Activated CD8-positive, alpha-beta T cell treated with anti-CD3 and anti-CD28 coated beads for 36 hours (primary cell): ENCODE measurements around the gene ENAH. TPM values are rescaled to one million over a fixed set of nuclear protein-coding genes. Genes with fewer than 3 reads are reported as not detected.

Experiments
- ATAC-seq: fragments of 200-7000 bp; cut with Tn5 transposase; one replicate; pipeline ENCODE4 v1.10.0; 2021; ENCODE audit warnings: mild to moderate bottlenecking, moderate library complexity
- CTCF ChIA-PET: fragments of 350-600 bp; sonication (Branson Sonifier 250); formaldehyde crosslinking; loops from one replicate; lab custom pipeline; 2021; ENCODE audit warnings: antibody characterized with exemption; lab: Charles Lee
- POLR2A ChIA-PET: fragments of 350-600 bp; sonication (Branson Sonifier 250); formaldehyde crosslinking; loops from one replicate; lab custom pipeline; 2021; ENCODE audit warnings: antibody characterized with exemption; lab: Charles Lee
- DNase-seq: peaks from one replicate; pipeline ENCODE4 v3.0.0-alpha.2; 2020
- H3K27ac Mint-ChIP-seq: one replicate; pipeline ENCODE4 v1.8.0; 2021; ENCODE audit warnings: mild to moderate bottlenecking, mixed read lengths
- H3K27me3 Mint-ChIP-seq: one replicate; pipeline ENCODE4 v1.8.0; 2021; ENCODE audit warnings: mixed read lengths
- H3K36me3 Mint-ChIP-seq: one replicate; pipeline ENCODE4 v1.8.0; 2021; ENCODE audit warnings: low read depth, mixed read lengths
- H3K4me1 Mint-ChIP-seq: one replicate; pipeline ENCODE4 v1.8.0; 2021; ENCODE audit warnings: low read depth, mixed read lengths
- H3K4me3 Mint-ChIP-seq: one replicate; pipeline ENCODE4 v1.8.0; 2021; ENCODE audit warnings: mild to moderate bottlenecking, moderate library complexity, mixed read lengths
- H3K9me3 Mint-ChIP-seq: one replicate; pipeline ENCODE4 v1.8.0; 2021; ENCODE audit warnings: mixed read lengths
- CTCF ChIP-seq: fragments of 200-600 bp; IDR thresholded peaks from one replicate; pipeline ENCODE4 v1.8.0; 2022; ENCODE audit warnings: antibody characterized with exemption, mild to moderate bottlenecking
- intact Hi-C: fragments of 100-400 bp; cut with micrococcal nuclease; formaldehyde crosslinking; loops from one replicate; pipeline ENCODE4 v1.10.0; 2022
- total RNA-seq, 2 experiments: library from RNA; stranded (reverse); gene quantifications; one replicate each; pipeline ENCODE4 v1.2.3, GENCODE V29; 2021

Gene ENAH
- total RNA-seq, 2 experiments from 2014 or later: 0.51 to 0.65 TPM

GRCh38 chr1:225666495-225666894 lies 13.6 kb upstream of the ENAH start:
- H3K9me3 Mint-ChIP-seq: no peaks in the 10 kb centered on the region

GRCh38 chr1:225664762-225665161 lies 11.8 kb upstream of the ENAH start:
- Mint-ChIP-seq H3K4me1 (no peaks in the 10 kb centered on the region), H3K27ac (no peak overlapping the region), H3K4me3 (no peak overlapping the region), H3K9me3 (no peaks in the 10 kb centered on the region), H3K27me3 (no peaks in the 10 kb centered on the region), H3K36me3 (no peaks in the 10 kb centered on the region)
- POLR2A ChIA-PET: interaction anchor here (0.6 kb wide), 1 partner anchor 93 kb away, joined by 3 read pairs; no protein-coding TSS in a partner anchor
- DNase-seq (no peak), ATAC-seq (no peak)
- CTCF ChIA-PET: interaction anchor here (1.0 to 1.2 kb wide), 2 partner anchors 182 to 190 kb away, joined by 3 read pairs; no protein-coding TSS in a partner anchor
- no peak for TF ChIP-seq CTCF
- intact Hi-C loops: no loop called here

More at GRCh38 chr1:225666495-225666894, 13.6 kb upstream of the ENAH start:
- ChIA-PET CTCF (interaction anchor here (1.3 to 1.4 kb wide), 2 partner anchors 11 to 14 kb away, joined by 3 to 4 read pairs; partner anchors contain the start of gene ENAH), POLR2A (no interaction called here)
- TF ChIP-seq CTCF: no peak
- DNase-seq (no peak), ATAC-seq (no peak)
- no peaks in the 10 kb centered on the region for H3K27me3 Mint-ChIP-seq
- no peaks in the 10 kb centered on the region for H3K4me1 Mint-ChIP-seq
- no peak overlapping the region for H3K4me3 Mint-ChIP-seq
- H3K27ac Mint-ChIP-seq: no peak overlapping the region
- H3K36me3 Mint-ChIP-seq: no peaks in the 10 kb centered on the region
- intact Hi-C loops: no loop called here

- POLR2A ChIA-PET: interaction anchor here (0.7 kb wide), 1 partner anchor 14 kb away, joined by 3 read pairs; no protein-coding TSS in a partner anchor
- no peaks in the 10 kb centered on the region for H3K27me3 Mint-ChIP-seq
- H3K4me3 Mint-ChIP-seq: no peak overlapping the region
- no peak for TF ChIP-seq CTCF
- H3K9me3 Mint-ChIP-seq: no peaks in the 10 kb centered on the region
- DNase-seq (no peak), ATAC-seq (no peak)
- intact Hi-C loops: no loop called here
- H3K27ac Mint-ChIP-seq: no peak overlapping the region
- no peaks in the 10 kb centered on the region for H3K36me3 Mint-ChIP-seq
- no peaks in the 10 kb centered on the region for H3K4me1 Mint-ChIP-seq
- CTCF ChIA-PET: interaction anchor here (0.6 to 1.8 kb wide), 3 partner anchors 9 to 188 kb away, joined by 3 to 6 read pairs (median 3); no protein-coding TSS in a partner anchor
Measured at GRCh38 chr1:225662155-225662554, 9.2 kb upstream of the ENAH start.

- H3K36me3 Mint-ChIP-seq: no peaks in the 10 kb centered on the region
- no peak overlapping the region for H3K4me3 Mint-ChIP-seq
- DNase-seq (no peak), ATAC-seq (no peak)
- H3K27me3 Mint-ChIP-seq: no peaks in the 10 kb centered on the region
- no peak for TF ChIP-seq CTCF
- no peaks in the 10 kb centered on the region for H3K4me1 Mint-ChIP-seq
- ChIA-PET POLR2A (no interaction called here), CTCF (no interaction called here)
- no peak overlapping the region for H3K27ac Mint-ChIP-seq
- intact Hi-C loops: no loop called here
- no peaks in the 10 kb centered on the region for H3K9me3 Mint-ChIP-seq
Measured at GRCh38 chr1:225660544-225660946, 7.6 kb upstream of the ENAH start.

GRCh38 chr1:225658041-225658440 lies 5.1 kb upstream of the ENAH start:
- no peak for ATAC-seq
- POLR2A ChIA-PET: interaction anchor here (0.8 kb wide), 1 partner anchor 109 kb away, joined by 3 read pairs; no protein-coding TSS in a partner anchor

More at GRCh38 chr1:225658041-225658440, 5.1 kb upstream of the ENAH start:
- peaks cover 9% of the 10 kb centered on the region for H3K27me3 Mint-ChIP-seq
- no peaks in the 10 kb centered on the region for H3K9me3 Mint-ChIP-seq
- peaks cover 2% of the 10 kb centered on the region for H3K4me1 Mint-ChIP-seq
- no peak overlapping the region for H3K4me3 Mint-ChIP-seq
- TF ChIP-seq CTCF: no peak
- CTCF ChIA-PET: interaction anchor here (1.4 to 1.5 kb wide), 2 partner anchors 9 to 54 kb away, joined by 3 to 6 read pairs; no protein-coding TSS in a partner anchor
- no peak for DNase-seq
- no peaks in the 10 kb centered on the region for H3K36me3 Mint-ChIP-seq
- H3K27ac Mint-ChIP-seq: no peak overlapping the region
- intact Hi-C loops: no loop called here
